ENCODE results near the gene CTNNA2.

CTNNA2 gene

DNA sequence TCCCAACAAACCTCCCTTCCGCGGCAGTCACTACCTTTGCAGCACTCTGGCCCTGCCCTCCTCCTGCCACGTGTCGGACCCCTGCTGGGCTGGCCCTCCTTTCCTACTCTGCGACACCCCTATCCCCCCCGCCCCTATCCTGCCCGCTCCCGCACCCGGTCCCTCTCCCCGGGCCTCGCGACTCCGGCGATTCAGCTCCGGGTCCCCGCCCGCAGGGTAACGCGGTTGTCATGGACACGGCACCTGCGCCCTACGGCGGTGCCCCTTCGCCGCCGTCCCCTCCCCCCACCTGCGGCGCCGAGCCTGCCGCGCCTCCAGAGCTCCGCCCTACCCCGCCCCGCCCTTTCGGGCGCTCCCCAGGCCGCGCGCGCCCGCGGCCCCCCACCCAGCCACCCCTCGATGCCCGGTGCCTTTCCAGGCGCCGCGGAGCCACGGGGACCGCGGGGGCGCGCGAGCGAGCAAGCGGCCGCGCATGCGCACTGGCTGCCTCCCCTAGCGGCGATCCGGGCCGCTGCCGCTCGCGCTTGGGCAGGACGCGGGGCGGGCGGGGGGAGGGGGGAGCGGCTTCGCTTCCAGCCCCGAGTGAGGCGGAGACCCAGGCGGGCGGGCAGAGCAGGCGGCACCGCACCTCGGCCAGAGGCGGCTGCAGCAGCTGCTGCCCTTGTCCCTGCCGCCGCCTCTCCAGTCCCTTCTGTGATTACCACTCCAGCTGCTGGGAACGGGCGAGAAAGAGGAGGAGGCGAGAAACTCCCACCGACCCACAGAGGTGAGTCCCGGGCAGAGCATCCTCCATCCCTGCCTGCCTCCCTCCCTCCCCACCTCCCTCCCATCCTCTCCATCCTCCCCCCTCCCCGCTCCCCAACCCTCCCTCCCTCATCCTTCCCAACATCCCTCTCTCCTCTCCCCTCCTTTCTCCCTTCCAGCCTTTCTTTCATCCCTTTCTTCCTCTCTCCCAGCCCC, at the start of gene CTNNA2:
CTNNA2 (plus strand) TSS at position 610 of the 960 bp plus-strand sequence.
- DNase-seq (ENCODE audit: low spot score): no peak

DNA sequence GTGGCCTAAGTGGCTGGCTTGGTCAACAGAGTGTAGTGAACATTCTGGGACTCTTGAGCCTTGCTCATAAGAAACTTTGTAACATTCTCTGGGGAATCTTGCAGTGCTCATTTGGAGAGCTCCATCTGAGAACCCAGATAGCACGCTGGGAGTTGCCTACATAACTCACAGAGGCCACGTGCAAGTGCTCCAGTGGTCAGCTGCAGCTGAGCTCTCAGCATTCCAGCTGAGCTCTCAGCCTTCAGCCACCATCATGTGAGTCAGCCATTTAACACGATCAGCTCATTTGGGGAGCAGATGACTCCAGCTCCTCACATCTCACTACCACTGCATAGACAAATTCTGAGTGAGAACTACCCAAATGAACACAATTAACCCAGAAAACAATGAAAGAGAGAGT, 25.5 kb upstream of the CTNNA2 start:
- DNase-seq (ENCODE audit: low spot score): no peak

DNA sequence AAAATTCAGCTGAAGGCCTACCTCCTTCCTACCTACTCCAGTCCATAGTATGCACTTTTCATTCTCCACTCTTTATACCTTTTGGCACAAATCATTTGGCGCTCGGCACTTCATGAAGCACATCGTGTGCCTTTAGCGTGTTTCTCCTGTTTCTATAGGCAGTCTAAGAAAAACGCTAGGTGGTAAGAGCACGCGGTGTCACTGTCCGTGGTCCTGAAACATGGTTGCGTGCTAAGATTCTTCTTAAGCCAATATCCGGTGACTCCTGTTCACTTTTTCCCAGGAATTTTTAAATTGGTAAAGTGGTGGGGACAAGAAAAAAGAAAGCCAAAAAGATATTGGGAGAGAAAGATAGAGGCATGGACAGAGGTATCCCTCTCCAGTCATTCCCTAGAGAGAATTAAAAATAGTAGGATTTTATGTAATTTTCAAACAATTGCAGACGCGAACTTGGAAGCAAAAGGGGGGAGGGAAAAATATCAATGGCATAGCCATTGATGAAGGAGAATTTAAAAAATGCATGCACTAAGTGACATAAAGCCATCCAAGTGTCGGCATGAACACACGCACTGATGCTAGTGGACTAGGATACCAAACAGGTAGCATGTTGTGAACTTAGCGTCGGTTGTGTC, 1.4 kb upstream of the CTNNA2 start:
- DNase-seq (ENCODE audit: low spot score): no peak

DNA sequence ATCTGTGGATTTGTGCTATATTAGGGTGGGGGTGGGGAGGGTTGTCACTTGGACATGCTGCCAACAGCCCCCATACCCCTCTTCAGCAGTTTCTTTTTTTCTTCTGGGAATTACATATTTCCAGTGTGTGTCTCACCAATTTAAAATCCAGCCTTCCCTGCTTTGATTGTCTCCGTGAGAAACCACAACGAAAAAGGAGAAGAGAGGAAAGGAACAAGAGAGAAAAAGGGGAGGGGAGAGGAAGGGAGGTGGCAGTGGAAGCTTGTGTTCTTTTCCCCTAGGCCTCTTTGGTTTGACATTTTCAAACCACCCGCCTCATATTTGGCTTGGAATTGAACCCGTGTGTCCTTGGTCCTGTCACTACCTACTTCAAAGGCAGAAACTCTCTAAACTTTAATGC, 860 bp downstream of the CTNNA2 start:
- no peak for DNase-seq (ENCODE audit: low spot score)

DNA sequence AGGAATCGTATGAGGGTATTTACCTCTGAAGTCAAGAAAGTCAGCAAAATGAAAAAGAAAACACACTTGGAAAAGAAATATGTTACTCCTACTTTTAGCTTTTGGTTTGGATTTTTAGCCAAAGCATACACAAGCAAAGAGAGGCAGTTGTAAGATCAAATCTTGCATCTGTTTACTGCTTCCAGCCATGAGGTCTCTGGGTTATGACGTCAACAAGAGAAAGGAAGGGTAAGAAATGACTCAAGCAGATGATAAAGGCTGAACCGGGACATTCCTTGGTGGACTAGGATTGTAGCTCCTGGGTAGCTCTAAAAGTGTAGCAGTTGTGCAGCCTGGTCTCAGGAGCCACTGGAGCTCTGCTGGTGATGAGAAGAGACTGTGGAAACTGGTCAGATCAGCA, 16.8 kb downstream of the CTNNA2 start:
- DNase-seq (ENCODE audit: low spot score): no peak

DNA sequence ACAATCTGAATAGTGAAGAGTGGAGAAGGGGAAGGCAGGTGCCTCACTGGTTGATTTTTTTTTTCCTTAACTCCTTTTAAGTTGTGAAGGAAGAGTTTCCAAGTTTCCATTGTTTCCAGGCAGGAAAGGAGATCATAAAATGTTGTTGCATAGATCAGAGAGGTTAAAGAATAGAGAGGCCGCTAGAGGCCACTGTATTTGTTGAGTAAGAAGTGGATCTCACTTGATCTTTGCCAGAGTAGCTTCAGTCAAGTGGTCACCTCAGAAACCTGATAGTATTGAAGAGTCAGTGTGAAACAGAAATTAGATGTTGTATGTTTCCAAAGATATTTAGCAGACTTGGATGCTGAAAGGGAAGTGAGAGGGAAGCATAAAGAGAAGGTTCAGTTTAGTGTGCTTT, 17.6 kb downstream of the CTNNA2 start:
- DNase-seq (ENCODE audit: low spot score): no peak

DNA sequence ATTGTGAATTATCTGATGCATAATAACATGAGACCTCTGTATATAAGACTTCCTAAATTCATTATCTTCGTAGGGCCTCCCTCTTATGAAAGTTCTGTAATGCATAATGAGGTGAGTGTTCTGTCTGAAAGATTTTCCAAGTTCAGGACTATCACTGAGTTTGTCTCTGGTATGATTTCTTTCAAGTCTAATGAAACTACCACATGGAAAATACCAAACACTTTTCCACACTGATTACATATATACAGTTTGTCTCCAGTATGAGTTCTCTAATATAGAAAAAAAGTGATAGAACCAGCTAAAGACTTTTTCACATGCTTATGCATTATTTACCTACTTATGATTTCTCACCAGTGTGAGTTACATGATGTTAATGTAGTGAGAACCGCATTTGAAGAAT, 34.7 kb downstream of the CTNNA2 start:
- no peak for DNase-seq (ENCODE audit: low spot score)

DNA sequence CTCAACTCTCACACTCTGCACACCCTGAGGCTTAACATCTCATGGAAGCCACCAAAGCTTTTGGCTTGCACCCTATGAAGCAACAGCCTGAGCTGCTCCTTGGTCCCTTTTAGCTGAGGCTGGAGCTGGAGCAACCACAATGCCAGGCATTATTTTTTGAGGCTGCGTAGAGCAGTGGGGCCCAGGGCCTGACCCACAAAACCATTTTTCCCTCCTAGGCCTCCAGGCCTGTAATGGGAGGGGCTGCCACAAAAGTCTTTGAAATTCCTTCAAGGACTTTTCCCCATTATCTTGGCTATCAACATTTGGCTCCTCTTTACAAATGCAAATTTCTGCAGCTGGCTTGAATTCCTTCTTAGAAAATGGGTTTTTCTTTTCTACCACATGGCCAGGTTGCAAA, 39.8 kb downstream of the CTNNA2 start:
- no peak for DNase-seq (ENCODE audit: low spot score)

DNA sequence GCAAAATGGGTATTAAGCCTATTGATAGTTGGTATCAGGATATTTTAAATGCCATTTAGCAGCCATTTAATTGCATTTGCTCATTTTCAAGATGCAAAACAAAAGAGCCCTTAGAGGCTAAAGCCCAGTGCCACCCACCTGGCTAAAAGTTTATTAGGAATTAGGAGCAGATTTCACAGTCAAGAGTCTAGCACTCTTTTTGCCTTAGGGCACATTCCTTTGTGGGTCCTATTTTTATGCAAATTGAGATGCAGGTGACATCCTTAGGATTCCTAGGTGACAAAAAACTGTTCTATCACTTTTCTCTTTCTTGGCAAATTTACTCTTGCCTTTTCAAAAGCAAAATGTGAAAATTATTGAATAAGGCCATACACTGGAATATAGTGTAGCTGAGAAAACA, 42.0 kb downstream of the CTNNA2 start:
- DNase-seq (ENCODE audit: low spot score): no peak

DNA sequence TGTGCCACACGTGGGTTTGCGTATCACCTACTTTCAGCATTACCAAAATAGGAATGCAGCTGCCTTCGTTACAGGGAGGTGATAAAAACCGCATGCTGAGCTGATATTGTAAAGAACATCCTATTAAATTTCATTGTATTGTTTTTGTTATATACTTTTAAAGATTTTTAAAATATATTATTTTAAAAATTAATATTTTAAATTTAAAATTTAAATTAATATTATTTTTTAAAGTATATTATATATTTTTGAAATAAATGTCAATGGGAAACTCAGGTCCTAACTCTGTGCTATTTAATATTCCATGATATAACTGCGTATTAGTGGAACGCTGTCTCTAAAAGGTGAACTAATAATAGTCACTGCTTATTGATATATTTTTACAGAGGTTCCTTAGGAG, 51.2 kb downstream of the CTNNA2 start:
- DNase-seq (ENCODE audit: low spot score): no peak

DNA sequence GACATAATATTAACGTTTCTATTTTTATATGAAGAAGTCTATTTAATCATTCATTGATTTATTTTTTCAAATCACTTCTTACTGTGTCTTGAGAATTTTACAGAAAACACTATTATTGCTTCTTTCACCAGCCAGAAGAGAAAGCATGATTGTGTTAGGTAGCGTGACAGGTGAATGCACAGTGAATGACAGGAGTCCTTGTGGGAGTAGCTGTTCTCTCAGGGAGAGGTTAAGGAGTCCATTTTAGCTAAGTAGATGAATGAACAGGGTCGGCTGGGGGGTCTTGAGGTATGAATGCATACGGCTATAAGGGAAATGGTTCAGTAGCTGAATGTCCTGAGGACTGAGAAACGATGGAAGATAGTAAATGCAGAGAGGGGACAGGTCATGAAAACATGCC, 56.2 kb downstream of the CTNNA2 start:
- no peak for DNase-seq (ENCODE audit: low spot score)

DNA sequence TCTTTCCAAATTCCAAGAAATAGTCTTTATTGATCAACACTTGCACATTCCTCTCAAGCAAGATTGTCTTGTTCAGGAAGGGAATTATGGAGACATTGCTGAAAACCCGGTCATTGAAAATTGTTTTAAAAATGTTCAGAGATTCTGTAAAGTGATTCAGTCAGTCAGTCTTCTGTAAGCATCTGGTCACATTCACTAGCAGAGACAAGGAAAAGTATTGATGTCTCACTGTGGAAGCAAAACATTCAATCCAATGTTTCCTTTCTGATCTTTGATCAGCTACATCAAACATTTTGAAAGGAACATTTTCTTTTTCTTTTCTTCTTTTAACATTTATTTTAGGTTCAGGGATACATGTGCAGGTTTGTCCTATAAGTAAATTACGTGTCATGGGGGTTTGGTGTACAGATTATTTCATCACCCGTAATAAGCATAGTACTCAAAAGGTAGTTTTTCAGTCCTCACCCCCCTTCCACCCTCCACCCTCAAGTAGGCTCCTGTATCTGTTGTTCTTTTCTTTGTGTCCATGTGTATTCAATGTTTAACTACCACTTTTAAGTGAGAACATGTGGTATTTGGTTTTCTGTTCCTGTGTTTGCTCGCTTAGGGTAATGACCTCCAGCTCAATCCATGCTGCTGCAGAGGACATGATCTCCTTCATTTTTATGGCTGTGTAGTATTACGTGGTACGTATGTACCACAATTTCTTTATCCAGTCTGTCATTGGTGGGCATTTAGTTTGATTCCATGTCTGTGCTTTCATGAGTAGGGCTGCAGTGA, 61.2 kb downstream of the CTNNA2 start:
- DNase-seq (ENCODE audit: low spot score): no peak

DNA sequence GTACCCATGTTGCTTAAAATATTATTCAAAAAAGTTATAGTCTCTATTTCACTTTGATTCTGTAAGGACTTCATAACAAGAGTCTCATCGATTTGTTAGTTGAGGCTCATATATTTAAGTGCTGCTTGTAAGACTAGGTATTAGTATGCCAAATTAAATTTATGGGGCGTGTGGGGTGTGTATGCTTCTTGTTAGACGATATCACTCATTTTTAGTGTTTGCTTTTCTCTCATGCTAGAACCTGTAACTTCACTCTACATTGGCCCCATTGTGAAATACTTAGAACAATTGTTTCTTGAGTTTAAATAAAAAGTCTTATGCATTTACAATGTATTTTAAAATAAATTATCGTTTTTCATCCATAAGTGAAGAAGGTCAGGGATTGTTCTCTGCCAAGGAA, 63.6 kb downstream of the CTNNA2 start:
- no peak for DNase-seq (ENCODE audit: low spot score)

DNA sequence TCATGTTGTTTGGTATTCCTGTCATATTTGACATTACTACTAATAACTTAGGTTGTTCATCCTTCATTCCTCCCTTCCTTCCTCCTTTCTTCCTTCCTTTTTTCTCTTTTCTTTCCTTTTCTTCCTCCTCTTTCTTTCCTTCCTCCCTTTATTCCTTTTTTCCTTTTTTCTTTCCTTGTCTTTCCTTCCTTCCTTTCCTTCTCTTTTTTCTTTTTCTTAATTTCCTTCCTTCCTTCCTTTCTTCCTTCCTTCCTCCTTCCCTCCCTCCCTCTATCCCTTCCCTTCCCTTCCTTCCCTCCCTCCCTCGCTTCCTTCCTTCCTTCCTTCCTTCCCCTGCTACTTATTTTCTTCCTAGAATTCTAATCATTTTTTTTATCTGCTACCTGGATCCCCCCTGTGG, 66.1 kb downstream of the CTNNA2 start:
- DNase-seq (ENCODE audit: low spot score): no peak

DNA sequence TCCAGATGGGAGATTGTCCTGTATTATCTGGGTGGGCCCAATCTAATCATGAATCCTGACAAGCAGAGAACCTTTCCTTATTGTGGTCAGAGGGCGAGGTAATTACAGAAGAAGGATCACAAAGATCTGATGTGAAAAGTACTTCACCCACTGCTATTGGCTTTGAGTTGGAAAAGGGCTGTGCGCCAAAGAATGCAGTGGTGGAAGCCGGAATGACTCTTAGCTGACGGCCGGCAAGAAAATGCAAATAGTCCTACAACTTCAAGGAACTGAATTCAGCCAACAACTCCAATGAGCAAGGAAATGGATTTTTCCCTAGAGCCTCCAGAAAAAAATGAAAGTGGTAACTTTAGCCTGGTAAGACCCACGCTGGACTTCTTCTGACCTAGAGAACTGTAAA, 67.3 kb downstream of the CTNNA2 start:
- no peak for DNase-seq (ENCODE audit: low spot score)

DNA sequence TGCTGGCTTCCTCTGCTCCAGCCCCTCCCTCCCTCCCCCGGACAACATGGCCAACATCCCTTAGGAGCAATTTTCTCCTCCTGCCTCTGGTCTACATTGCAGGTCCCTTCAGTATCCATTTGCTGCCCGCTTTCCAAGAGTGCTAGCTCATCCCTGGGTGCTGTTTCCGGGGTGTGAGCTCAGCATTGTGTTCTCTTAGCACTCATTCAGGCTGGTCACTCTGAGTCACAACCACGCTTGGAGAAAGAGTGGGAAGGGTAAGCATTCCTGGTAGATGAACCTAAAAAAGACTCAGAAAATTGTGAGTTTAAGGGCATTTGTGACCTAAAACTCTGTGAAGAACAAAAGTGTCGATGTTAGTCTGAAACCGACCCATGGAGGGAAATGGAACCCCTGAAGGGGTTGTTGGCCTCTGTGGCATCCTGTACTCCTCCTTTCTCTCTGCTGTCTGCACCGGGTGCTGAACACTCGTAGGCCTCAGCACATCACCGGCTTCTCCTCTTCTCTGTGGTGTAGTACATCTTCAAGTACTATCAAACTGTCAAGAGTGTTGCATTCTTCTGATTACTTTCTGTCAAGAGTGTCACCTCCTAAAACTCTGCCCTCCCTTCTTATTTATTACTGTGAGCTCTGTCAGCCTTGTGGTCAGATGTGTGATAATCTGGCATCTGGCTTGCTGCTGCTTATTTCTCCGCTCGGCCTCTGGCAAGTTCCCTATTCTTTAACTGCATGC, 73.0 kb downstream of the CTNNA2 start:
- no peak for DNase-seq (ENCODE audit: low spot score)

DNA sequence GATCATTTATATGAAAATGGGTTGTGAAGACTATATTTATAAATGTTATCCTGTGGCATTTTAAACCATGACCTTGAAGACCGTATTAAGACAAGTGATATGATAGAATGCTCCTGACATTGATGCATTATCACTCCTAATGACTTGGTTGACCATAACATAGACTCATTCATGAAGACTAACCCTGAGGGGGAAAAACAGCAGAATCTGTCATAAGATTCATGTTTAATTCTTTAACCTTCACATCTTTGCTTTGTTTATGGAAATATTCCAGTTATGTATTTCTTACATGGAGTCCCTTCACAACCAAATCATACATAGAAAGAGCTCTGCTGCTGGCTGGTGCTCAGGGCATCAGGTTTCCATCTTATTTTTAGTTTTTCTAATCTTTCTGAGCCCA, 78.4 kb downstream of the CTNNA2 start:
- no peak for DNase-seq (ENCODE audit: low spot score)

DNA sequence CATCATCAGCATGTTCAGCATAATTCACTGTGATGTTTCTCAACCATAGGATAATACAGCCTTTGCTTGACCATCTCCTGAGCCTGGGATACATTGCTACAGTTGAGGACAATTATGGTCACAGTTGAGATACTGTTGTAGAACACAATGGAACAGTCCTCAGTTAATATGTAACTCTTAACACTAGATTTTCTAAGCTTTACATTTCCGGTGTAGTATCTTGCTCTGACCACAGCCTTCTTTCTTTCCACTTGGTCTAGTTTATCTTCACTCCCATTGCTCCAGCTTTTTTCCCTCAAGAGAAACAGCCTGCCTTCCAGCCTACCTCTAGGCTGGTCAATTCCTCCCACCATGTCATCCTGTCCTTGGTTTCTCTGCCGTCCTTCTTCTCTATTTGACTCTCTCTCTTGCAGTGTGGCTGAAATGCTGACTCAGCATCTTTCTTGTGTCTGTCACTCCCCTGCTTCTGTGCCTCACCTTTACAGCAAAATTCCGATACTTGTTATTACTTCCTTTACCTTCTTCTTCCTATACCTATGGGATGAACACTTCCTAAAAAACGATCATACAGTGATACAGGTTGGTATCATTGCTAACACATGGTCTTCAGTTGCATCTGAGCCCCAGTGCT, 80.5 kb downstream of the CTNNA2 start:
- DNase-seq (ENCODE audit: low spot score): no peak

DNA sequence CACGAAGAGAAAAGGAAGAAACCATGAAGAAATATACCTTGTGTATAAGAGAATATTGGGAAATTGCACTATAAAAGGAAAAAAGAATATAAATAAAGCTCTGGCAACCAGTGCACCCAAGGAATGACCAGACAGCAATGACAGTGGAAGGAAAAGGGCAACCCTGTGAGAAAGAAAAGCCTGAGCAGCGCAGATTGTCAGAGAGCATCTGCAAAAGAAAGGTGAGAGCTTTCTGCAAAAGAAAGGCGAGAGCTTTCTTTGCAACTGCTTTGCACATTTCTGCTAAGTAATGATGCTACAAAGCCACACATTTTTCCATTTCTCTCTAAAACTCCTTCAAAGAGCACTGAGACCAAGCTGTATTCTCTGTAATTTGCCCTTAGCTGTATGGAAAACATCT, 83.6 kb downstream of the CTNNA2 start:
- no peak for DNase-seq (ENCODE audit: low spot score)

DNA sequence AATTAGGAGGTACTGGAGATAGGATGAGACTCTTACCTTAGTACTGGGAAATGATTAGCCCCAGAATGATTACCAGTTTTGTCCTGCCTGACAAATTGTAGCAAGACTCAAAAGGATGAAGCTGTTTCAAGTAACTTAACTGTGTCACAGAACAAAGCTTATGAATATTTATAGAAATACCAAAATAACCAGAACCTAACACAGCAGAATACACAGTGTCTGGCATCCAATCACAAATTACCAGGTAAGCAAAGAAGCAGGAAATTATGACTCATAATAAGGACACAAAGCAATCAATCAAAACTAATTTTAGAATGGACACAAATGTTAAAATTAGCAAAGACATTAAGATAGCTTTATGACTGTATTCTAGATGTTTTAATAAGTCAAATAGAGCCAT, 91.9 kb downstream of the CTNNA2 start:
- no peak for DNase-seq (ENCODE audit: low spot score)

DNA sequence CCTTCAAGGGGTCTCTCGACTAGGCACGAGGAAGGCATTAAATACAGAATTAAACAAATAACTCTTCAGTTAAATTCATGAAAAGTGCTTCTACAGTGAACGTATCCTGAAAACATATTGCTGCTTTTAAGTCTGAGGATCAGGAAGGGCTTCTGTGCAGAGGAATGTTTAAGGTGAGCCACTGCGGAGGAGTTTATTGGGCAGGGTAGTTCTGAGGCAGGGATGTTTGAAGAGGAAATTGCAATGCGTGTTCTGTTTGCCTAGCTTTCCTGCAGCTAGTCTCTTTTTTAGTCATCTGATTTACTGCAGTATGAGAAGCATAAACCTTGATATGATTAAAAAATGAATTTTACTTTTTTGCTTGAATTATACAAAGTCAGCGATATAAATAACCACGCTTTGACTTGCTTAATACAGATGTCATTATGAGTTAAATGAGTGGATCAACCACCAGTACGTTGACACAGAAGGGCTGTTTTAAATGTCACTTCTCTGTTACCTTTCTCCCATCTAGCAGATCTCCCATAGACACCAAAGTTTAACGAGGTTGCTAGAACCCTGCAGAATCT, 98.7 kb downstream of the CTNNA2 start:
- DNase-seq (ENCODE audit: low spot score): no peak
